Loucy (cell line): ENCODE results near the gene TMEM38B.
A peak's percentile ranks its signal among the peaks of the same experiment; 100 is the strongest.

Experiments used
- H2AFZ ChIP-seq: fragments of 200-600 bp; sonication (generic); 2 replicates; pipeline ENCODE4 v1.6.0; 2016; ENCODE audit warnings: antibody characterized with exemption, mild to moderate bottlenecking, low read length, moderate library complexity
- H3F3A ChIP-seq: fragments of 200-600 bp; 2 replicates; pipeline ENCODE4 v1.6.0; 2016; ENCODE audit warnings: antibody characterized with exemption, low read depth, mild to moderate bottlenecking
- H3K27me3 ChIP-seq: fragments of 200-600 bp; sonication (generic); 2 replicates; pipeline ENCODE4 v1.6.1; 2014; ENCODE audit warnings: low read length, mild to moderate bottlenecking; ENCODE audit not compliant: insufficient read depth, poor library complexity, severe bottlenecking
- H3K36me3 ChIP-seq: fragments of 200-600 bp; sonication (generic); 2 replicates; pipeline ENCODE4 v1.6.1; 2016; ENCODE audit warnings: low read length; ENCODE audit not compliant: insufficient read depth
- H3K4me1 ChIP-seq: fragments of 200-600 bp; sonication (generic); 2 replicates; pipeline ENCODE4 v1.5.1; 2014; ENCODE audit warnings: low read length, mild to moderate bottlenecking; ENCODE audit not compliant: insufficient read depth, poor library complexity, severe bottlenecking
- H3K4me2 ChIP-seq: fragments of 200-600 bp; sonication (generic); 2 replicates; pipeline ENCODE4 v1.6.0; 2014; ENCODE audit warnings: antibody characterized with exemption, low read length, low read depth, mild to moderate bottlenecking; ENCODE audit not compliant: poor library complexity, severe bottlenecking
- H3K4me3 ChIP-seq: fragments of 200-600 bp; sonication (generic); 2 replicates; pipeline ENCODE4 v1.5.1; 2014; ENCODE audit warnings: low read length, mild to moderate bottlenecking, mixed read lengths; ENCODE audit not compliant: poor library complexity, severe bottlenecking
- H3K79me2 ChIP-seq: fragments of 200-600 bp; sonication (generic); 2 replicates; pipeline ENCODE4 v1.6.1; 2014; ENCODE audit warnings: low read length; ENCODE audit not compliant: insufficient read depth
- H3K9ac ChIP-seq: fragments of 200-600 bp; sonication (generic); 2 replicates; pipeline ENCODE4 v1.6.0; 2014; ENCODE audit warnings: mild to moderate bottlenecking, low read depth, low read length, moderate library complexity; ENCODE audit not compliant: poor library complexity, severe bottlenecking
- H3K9me2 ChIP-seq: fragments of 200-600 bp; sonication (generic); replicated peaks from 2 replicates; pipeline ENCODE4 v1.6.1; 2016; ENCODE audit warnings: low read depth, low read length, mixed read lengths
- H3K9me3 ChIP-seq: fragments of 200-600 bp; sonication (generic); 2 replicates; pipeline ENCODE4 v1.6.1; 2014; ENCODE audit warnings: mild to moderate bottlenecking, antibody characterized with exemption, low read length, low read depth; ENCODE audit not compliant: insufficient read depth
- H4K20me1 ChIP-seq: fragments of 200-600 bp; sonication (generic); 2 replicates; pipeline ENCODE4 v1.6.0; 2014; ENCODE audit warnings: antibody characterized with exemption, low read length, mild to moderate bottlenecking; ENCODE audit not compliant: insufficient read depth, poor library complexity, severe bottlenecking
- CTCF ChIP-seq: fragments of 200-600 bp; sonication (generic); conservative IDR thresholded peaks from 2 replicates; pipeline ENCODE4 v1.5.1; 2014; ENCODE audit warnings: mild to moderate bottlenecking, antibody characterized with exemption, low read length
- EZH2phosphoT487 ChIP-seq: fragments of 200-600 bp; IDR thresholded peaks from 2 replicates; pipeline ENCODE4 v1.6.1; 2018; ENCODE audit warnings: antibody characterized with exemption, mild to moderate bottlenecking, moderate library complexity, borderline replicate concordance

The TMEM38B gene

GRCh38 chr9:105672711-105673234, 21.6 kb upstream of the TMEM38B start:
- Histone ChIP-seq H3K36me3 (no peaks in the 10 kb centered on the region), H2AFZ (peak overlapping the region; percentile 36; the same call in 1 of the 2 replicates), H4K20me1 (no peaks in the 10 kb centered on the region), H3K27me3 (no peaks in the 10 kb centered on the region), H3K4me3 (no peak overlapping the region), H3K4me2 (no peak overlapping the region), H3F3A (no peaks in the 10 kb centered on the region), H3K79me2 (no peaks in the 10 kb centered on the region), H3K9me2 (no peaks in the 10 kb centered on the region), H3K9ac (no peak overlapping the region), H3K4me1 (peaks cover 22% of the 10 kb centered on the region), H3K9me3 (no peaks in the 10 kb centered on the region)
- TF ChIP-seq CTCF = no peak
- no peak for TF ChIP-seq EZH2phosphoT487

- H3K4me2 ChIP-seq = peak overlapping the region; percentile 33
- H3K79me2 ChIP-seq = no peaks in the 10 kb centered on the region
- no peaks in the 10 kb centered on the region for H3K9me2 ChIP-seq
- no peak for TF ChIP-seq EZH2phosphoT487
- TF ChIP-seq CTCF = no peak
- no peaks in the 10 kb centered on the region for H3F3A ChIP-seq
- no peaks in the 10 kb centered on the region for H3K9me3 ChIP-seq
- H3K4me3 ChIP-seq = no peak overlapping the region
- no peak overlapping the region for H3K9ac ChIP-seq
- H3K36me3 ChIP-seq = no peaks in the 10 kb centered on the region
- no peaks in the 10 kb centered on the region for H3K27me3 ChIP-seq
- H4K20me1 ChIP-seq = no peaks in the 10 kb centered on the region
- H2AFZ ChIP-seq = peak overlapping the region; percentile 36; the same call in 1 of the 2 replicates
- H3K4me1 ChIP-seq = peaks cover 22% of the 10 kb centered on the region
Measured at GRCh38 chr9:105673850-105674387, 20.4 kb upstream of the TMEM38B start.

- Histone ChIP-seq H3K4me3 (no peak overlapping the region), H3K4me1 (peaks cover 35% of the 10 kb centered on the region), H3K9ac (no peak overlapping the region), H3F3A (no peaks in the 10 kb centered on the region), H2AFZ (0 out of 2 replicates have a peak overlapping the region, but pooled peaks have one; percentile 45), H3K79me2 (no peaks in the 10 kb centered on the region), H3K9me2 (no peaks in the 10 kb centered on the region), H3K36me3 (no peaks in the 10 kb centered on the region), H3K4me2 (no peak overlapping the region), H4K20me1 (no peaks in the 10 kb centered on the region), H3K9me3 (no peaks in the 10 kb centered on the region), H3K27me3 (no peaks in the 10 kb centered on the region)
- TF ChIP-seq CTCF (no peak), EZH2phosphoT487 (no peak)
Measured at GRCh38 chr9:105676351-105676923, 17.9 kb upstream of the TMEM38B start.
